Skin of body (tissue), 2 donors: ENCODE measurements around the gene IGFL4. TPM values are rescaled to one million over a fixed set of nuclear protein-coding genes. Genes with fewer than 3 reads are reported as not detected.

Source experiments
- DNase-seq: peaks from one replicate; lab custom pipeline; 2025; lab: John Stamatoyannopoulos, UW
- total RNA-seq: library from RNA; depleted of rRNA; stranded (reverse); fragments of >200 nt; gene quantifications from one replicate; pipeline ENCODE4 v1.2.3, GENCODE V29; 2014

Gene IGFL4
- total RNA-seq, 1 donor from 2014 or later = 4.7 TPM

- no peak for DNase-seq
These were observed 19.2 kb downstream of the IGFL4 start for GRCh38 chr19:46021531-46022041.

- no peak for DNase-seq
These were observed 20.0 kb downstream of the IGFL4 start for GRCh38 chr19:46020819-46021125.

- no peak for DNase-seq
These were observed 21.5 kb downstream of the IGFL4 start for GRCh38 chr19:46019270-46019669.

- no peak for DNase-seq
These were observed 22.0 kb downstream of the IGFL4 start for GRCh38 chr19:46018729-46019251.

- no peak for DNase-seq
These were observed 22.7 kb downstream of the IGFL4 start for GRCh38 chr19:46017874-46018675.

- no peak for DNase-seq
These were observed 23.7 kb downstream of the IGFL4 start for GRCh38 chr19:46017095-46017429.

- peak; percentile 34 for DNase-seq
These were observed 24.2 kb downstream of the IGFL4 start for GRCh38 chr19:46016426-46017094.

- no peak for DNase-seq
These were observed 24.9 kb downstream of the IGFL4 start for GRCh38 chr19:46015687-46016425.

GRCh38 chr19:46014941-46015686 lies 25.7 kb downstream of the IGFL4 start:
- DNase-seq = no peak

- no peak for DNase-seq
These were observed 26.3 kb downstream of the IGFL4 start for GRCh38 chr19:46014534-46014933.

- peak; percentile 9 for DNase-seq
These were observed 31.0 kb downstream of the IGFL4 start for GRCh38 chr19:46009530-46010510.

GRCh38 chr19:46006411-46006810 lies 34.4 kb downstream of the IGFL4 start:
- no peak for DNase-seq

GRCh38 chr19:46002678-46003275 lies 38.0 kb downstream of the IGFL4 start:
- no peak for DNase-seq

GRCh38 chr19:46000491-46001246 lies 40.1 kb downstream of the IGFL4 start:
- DNase-seq = no peak

GRCh38 chr19:45999653-46000121 lies 41.1 kb downstream of the IGFL4 start:
- no peak for DNase-seq

GRCh38 chr19:45998834-45999233 lies 42.0 kb downstream of the IGFL4 start:
- DNase-seq = no peak

GRCh38 chr19:45996933-45997332 lies 43.9 kb downstream of the IGFL4 start:
- DNase-seq = no peak

GRCh38 chr19:45995715-45996385 lies 45.0 kb downstream of the IGFL4 start:
- DNase-seq = no peak
